NT2/D1 (cell line): ENCODE results near the gene AVPR2.

Experiments
- SUZ12 ChIP-seq: IDR thresholded peaks from 2 replicates; pipeline ENCODE4 v1.6.1; 2011; ENCODE audit not compliant: insufficient read length, insufficient read depth; ENCODE audit errors: extremely low read depth
- YY1 ChIP-seq: IDR thresholded peaks from 2 replicates; pipeline ENCODE4 v1.6.1; 2011; ENCODE audit not compliant: insufficient read length, insufficient read depth

DNA sequence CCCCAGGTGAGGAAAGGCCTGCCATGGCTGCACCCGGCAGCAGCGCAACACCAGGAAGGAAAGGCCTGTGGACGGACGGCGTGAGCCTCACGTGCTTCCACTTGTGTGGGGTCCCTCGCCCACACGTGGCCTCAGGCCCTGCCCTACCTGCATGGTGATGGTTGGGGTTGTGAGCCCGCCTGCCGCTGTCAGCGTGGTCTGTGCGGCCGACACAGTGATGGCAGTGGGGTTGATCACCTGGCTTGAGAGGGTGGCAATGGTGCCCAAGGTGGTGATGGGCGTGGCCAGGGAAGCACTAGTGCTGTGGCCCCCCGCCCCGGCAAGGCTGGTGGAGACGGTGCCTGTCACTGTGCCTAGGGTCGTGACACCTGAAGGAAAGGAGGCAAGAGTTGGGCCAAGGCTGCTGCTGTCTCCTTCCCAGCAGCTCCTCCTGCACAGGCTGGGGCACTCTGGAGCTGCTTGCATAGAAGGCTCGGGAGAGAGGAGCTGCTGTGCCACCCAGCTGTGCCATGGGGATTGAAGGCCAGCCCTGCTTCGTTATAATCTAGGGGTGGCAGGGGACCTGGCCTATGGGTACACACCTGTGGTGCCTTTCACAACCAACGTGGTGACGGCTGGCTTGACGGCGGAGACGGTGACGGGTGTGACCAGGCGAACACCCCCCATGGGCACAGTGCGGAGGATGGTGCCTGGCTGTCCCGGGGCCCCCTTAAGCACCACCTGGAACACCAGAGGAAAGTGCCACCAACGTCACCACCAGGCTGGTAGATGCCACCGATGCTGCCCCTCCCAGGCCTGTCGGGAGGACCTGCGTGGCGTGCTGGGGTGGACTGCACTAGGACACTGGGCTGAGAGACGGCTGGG is 51.8 kb downstream of the AVPR2 start:
- no peak for TF ChIP-seq YY1
- TF ChIP-seq SUZ12: no peak
